Astrocyte (in vitro differentiated cells and primary cell): Measurements from ENCODE around the gene PRKCE. TPM values are rescaled to one million over a fixed set of nuclear protein-coding genes. Genes with fewer than 3 reads are reported as not detected.

Experiments
- DNase-seq: peaks from one replicate; pipeline ENCODE4 v3.0.0-alpha.2; 2010; ENCODE audit warnings: low read depth
- FAIRE-seq: peaks from 2 replicates; lab custom pipeline; 2011; peaks lifted over from hg19 to GRCh38; lab: Jason Lieb, UNC
- H2AFZ ChIP-seq: 2 replicates; pipeline ENCODE4 v1.6.0; 2012; ENCODE audit warnings: low read depth, low read length, inconsistent platforms
- H3K27ac ChIP-seq: 2 replicates; pipeline ENCODE4 v1.5.1; 2011; ENCODE audit warnings: low read depth, low read length, inconsistent platforms
- H3K27me3 ChIP-seq: 2 replicates; pipeline ENCODE4 v1.6.0; 2011; ENCODE audit warnings: low read length, inconsistent platforms; ENCODE audit not compliant: insufficient read depth
- H3K36me3 ChIP-seq: 2 replicates; pipeline ENCODE4 v1.5.1; 2011; ENCODE audit warnings: low read length, inconsistent platforms; ENCODE audit not compliant: insufficient read depth
- H3K4me1 ChIP-seq: 2 replicates; pipeline ENCODE4 v1.5.1; 2011; ENCODE audit warnings: low read length, inconsistent platforms; ENCODE audit not compliant: insufficient read depth
- H3K4me2 ChIP-seq: 2 replicates; pipeline ENCODE4 v1.6.0; 2012; ENCODE audit warnings: low read length, inconsistent platforms
- H3K4me3 ChIP-seq: 2 replicates; pipeline ENCODE4 v1.5.1; 2011; ENCODE audit warnings: low read depth, mild to moderate bottlenecking, low read length, inconsistent platforms; ENCODE audit not compliant: insufficient read depth
- H3K79me2 ChIP-seq: 2 replicates; pipeline ENCODE4 v1.6.0; 2012; ENCODE audit warnings: mild to moderate bottlenecking, low read length, inconsistent platforms; ENCODE audit not compliant: insufficient read depth
- H3K9ac ChIP-seq: 2 replicates; pipeline ENCODE4 v1.6.0; 2012; ENCODE audit warnings: mild to moderate bottlenecking, low read length, inconsistent platforms
- H3K9me3 ChIP-seq: 2 replicates; pipeline ENCODE4 v1.5.1; 2012; ENCODE audit warnings: low read depth, mild to moderate bottlenecking, low read length, inconsistent platforms; ENCODE audit not compliant: insufficient read depth
- H4K20me1 ChIP-seq: 2 replicates; pipeline ENCODE4 v1.6.0; 2012; ENCODE audit warnings: low read length, inconsistent platforms; ENCODE audit not compliant: insufficient read depth
- H3K27ac Mint-ChIP-seq: one replicate; pipeline ENCODE4 v1.8.0; 2021; ENCODE audit warnings: mild to moderate bottlenecking, mixed read lengths; ENCODE audit not compliant: unreplicated experiment
- H3K27me3 Mint-ChIP-seq: one replicate; pipeline ENCODE4 v1.8.0; 2021; ENCODE audit warnings: low read depth, mixed read lengths; ENCODE audit not compliant: unreplicated experiment
- H3K36me3 Mint-ChIP-seq: one replicate; pipeline ENCODE4 v1.8.0; 2021; ENCODE audit warnings: low read depth, mixed read lengths; ENCODE audit not compliant: unreplicated experiment
- H3K4me1 Mint-ChIP-seq: one replicate; pipeline ENCODE4 v1.8.0; 2021; ENCODE audit warnings: low read depth, mixed read lengths; ENCODE audit not compliant: unreplicated experiment
- H3K4me3 Mint-ChIP-seq: one replicate; pipeline ENCODE4 v1.8.0; 2021; ENCODE audit warnings: mild to moderate bottlenecking, moderate library complexity, mixed read lengths; ENCODE audit not compliant: unreplicated experiment
- H3K9me3 Mint-ChIP-seq: one replicate; pipeline ENCODE4 v1.8.0; 2021; ENCODE audit warnings: mild to moderate bottlenecking, mixed read lengths; ENCODE audit not compliant: unreplicated experiment
- EZH2 ChIP-seq: IDR thresholded peaks from 2 replicates; pipeline ENCODE4 v1.6.1; 2012; ENCODE audit warnings: mild to moderate bottlenecking, low read length, inconsistent platforms; ENCODE audit not compliant: insufficient read depth
- total RNA-seq: library from RNA; stranded (reverse); gene quantifications from 2 replicates; pipeline ENCODE4 v1.2.1, GENCODE V29; 2021
- TF ChIP-seq, protein P1 (sequence below): IDR thresholded peaks from 2 replicates; pipeline ENCODE4 v1.5.1; 2011; ENCODE audit warnings: low read depth, mild to moderate bottlenecking, inconsistent platforms, low read length, moderate library complexity; ENCODE audit not compliant: insufficient read depth

PRKCE gene
- total RNA-seq, 1 donor from 2014 or later, result 12.8 TPM

DNA sequence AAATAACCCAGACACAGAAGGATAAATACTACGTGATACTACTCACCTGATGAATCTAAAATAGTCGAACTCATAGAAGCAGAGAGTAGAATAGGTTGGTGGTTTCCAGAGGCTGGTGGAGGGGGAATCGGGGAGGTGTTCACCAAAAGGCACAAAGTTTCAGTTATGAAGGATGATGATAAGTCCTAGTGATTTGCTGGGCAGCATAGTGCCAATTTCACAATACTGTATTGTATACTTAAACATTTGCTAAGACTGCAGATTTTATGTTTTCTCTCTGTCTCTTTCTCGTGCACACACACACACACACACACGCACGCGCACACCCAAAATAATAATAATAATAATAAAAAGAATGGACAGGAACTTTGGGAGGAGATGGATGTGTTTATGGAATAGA is 425.4 kb downstream of the PRKCE start:
- no peak for DNase-seq
- no peak for TF ChIP-seq EZH2
- Mint-ChIP-seq H3K27ac (no peak overlapping the region), H3K4me1 (peaks cover 39% of the 10 kb centered on the region), H3K4me3 (no peak overlapping the region), H3K9me3 (no peaks in the 10 kb centered on the region), H3K36me3 (peaks cover 1% of the 10 kb centered on the region), H3K27me3 (peaks cover 4% of the 10 kb centered on the region)
- H3K4me3 ChIP-seq, result no peak overlapping the region
- no peaks in the 10 kb centered on the region for H4K20me1 ChIP-seq
- no peaks in the 10 kb centered on the region for H3K9me3 ChIP-seq
- H3K79me2 ChIP-seq, result no peaks in the 10 kb centered on the region
- no peak overlapping the region for H2AFZ ChIP-seq
- no peak for FAIRE-seq
- no peaks in the 10 kb centered on the region for H3K27me3 ChIP-seq
- H3K36me3 ChIP-seq, result no peaks in the 10 kb centered on the region
- no peak overlapping the region for H3K27ac ChIP-seq
- peak overlapping the region; percentile 53 for H3K4me2 ChIP-seq
- H3K4me1 ChIP-seq, result peaks cover 39% of the 10 kb centered on the region
- no peak overlapping the region for H3K9ac ChIP-seq

DNA sequence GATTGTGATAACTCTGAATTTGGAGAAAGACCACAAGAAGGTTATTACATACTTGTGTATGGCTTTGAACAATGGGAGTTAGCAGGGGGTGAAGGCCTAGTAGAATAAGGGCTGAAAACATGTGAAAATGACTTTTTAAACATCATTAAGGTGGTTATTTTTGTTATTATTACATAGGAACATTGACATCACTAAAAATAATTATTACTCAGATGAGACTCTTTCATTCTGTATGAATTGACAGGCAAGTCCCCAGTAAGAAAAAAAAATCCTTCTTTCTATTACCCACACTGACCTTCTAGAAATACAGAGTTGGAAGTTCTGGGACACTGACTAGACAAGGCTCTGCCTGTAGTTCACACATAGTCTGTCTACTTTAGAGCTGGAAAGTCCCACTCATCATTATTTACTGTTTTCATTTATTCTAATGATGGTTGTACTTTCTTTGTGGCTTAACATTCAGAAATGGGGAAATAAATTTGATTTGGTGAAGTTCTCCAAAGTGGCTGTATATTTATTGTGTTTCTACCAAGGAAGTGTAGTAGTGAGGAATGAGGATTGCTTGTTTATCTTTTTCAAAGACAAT is 426.1 kb downstream of the PRKCE start:
- DNase-seq, result no peak
- Histone ChIP-seq H3K4me1 (peaks cover 39% of the 10 kb centered on the region), H3K4me2 (no peak overlapping the region), H2AFZ (no peak overlapping the region), H3K9me3 (no peaks in the 10 kb centered on the region), H3K4me3 (no peak overlapping the region), H4K20me1 (no peaks in the 10 kb centered on the region), H3K27me3 (no peaks in the 10 kb centered on the region), H3K79me2 (no peaks in the 10 kb centered on the region), H3K27ac (no peak overlapping the region), H3K36me3 (no peaks in the 10 kb centered on the region), H3K9ac (no peak overlapping the region)
- no peak overlapping the region for H3K4me3 Mint-ChIP-seq
- peaks cover 35% of the 10 kb centered on the region for H3K4me1 Mint-ChIP-seq
- H3K27ac Mint-ChIP-seq, result no peak overlapping the region
- peaks cover 4% of the 10 kb centered on the region for H3K27me3 Mint-ChIP-seq
- H3K36me3 Mint-ChIP-seq, result peaks cover 1% of the 10 kb centered on the region
- H3K9me3 Mint-ChIP-seq, result no peaks in the 10 kb centered on the region
- TF ChIP-seq EZH2, result no peak
- TF ChIP-seq, protein P1, sequence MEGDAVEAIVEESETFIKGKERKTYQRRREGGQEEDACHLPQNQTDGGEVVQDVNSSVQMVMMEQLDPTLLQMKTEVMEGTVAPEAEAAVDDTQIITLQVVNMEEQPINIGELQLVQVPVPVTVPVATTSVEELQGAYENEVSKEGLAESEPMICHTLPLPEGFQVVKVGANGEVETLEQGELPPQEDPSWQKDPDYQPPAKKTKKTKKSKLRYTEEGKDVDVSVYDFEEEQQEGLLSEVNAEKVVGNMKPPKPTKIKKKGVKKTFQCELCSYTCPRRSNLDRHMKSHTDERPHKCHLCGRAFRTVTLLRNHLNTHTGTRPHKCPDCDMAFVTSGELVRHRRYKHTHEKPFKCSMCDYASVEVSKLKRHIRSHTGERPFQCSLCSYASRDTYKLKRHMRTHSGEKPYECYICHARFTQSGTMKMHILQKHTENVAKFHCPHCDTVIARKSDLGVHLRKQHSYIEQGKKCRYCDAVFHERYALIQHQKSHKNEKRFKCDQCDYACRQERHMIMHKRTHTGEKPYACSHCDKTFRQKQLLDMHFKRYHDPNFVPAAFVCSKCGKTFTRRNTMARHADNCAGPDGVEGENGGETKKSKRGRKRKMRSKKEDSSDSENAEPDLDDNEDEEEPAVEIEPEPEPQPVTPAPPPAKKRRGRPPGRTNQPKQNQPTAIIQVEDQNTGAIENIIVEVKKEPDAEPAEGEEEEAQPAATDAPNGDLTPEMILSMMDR, result no peak
- FAIRE-seq, result no peak

DNA sequence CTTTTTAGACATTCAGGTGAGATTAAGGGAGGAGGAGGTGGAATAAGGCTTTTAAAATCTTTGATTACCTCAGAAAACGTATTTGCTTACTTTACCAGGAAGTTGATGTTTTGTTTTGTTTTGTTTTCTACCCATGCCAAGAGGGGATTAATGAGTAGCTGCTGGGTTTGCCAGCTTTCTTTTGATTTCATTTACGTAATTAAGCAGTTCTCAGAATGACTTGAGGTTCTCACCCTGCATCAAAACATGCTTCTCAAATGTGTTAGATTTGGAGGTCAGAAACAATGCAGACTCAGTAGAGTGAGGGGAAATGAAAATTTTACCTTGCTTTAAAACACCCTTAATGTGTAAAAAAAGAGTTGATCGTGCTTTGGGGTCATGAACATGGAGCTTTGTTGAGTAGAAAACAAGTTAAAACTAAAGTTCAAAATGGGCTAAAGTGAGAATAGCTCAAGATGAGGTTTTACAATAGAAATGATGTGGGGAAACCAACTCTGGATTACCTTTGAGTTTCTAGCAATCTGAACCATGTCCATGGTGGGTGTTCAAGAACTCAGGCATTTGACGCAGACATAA is 428.6 kb downstream of the PRKCE start:
- no peaks in the 10 kb centered on the region for H4K20me1 ChIP-seq
- Mint-ChIP-seq H3K36me3 (peaks cover 1% of the 10 kb centered on the region), H3K4me3 (no peak overlapping the region), H3K4me1 (peaks cover 22% of the 10 kb centered on the region), H3K27ac (no peak overlapping the region), H3K27me3 (peaks cover 4% of the 10 kb centered on the region), H3K9me3 (no peaks in the 10 kb centered on the region)
- no peaks in the 10 kb centered on the region for H3K9me3 ChIP-seq
- no peaks in the 10 kb centered on the region for H3K36me3 ChIP-seq
- H3K4me1 ChIP-seq, result peaks cover 21% of the 10 kb centered on the region
- no peaks in the 10 kb centered on the region for H3K79me2 ChIP-seq
- no peaks in the 10 kb centered on the region for H3K27me3 ChIP-seq
- no peak overlapping the region for H3K4me3 ChIP-seq
- no peak overlapping the region for H2AFZ ChIP-seq
- no peak overlapping the region for H3K9ac ChIP-seq
- H3K27ac ChIP-seq, result no peak overlapping the region
- TF ChIP-seq, protein P1, result no peak
- no peak for TF ChIP-seq EZH2
- H3K4me2 ChIP-seq, result no peak overlapping the region
- DNase-seq, result no peak
- FAIRE-seq, result no peak
